ENCODE measurements around the gene KRT76. TPM values are rescaled to one million over a fixed set of nuclear protein-coding genes. Genes with fewer than 3 reads are reported as not detected.

The KRT76 gene
- total and polyA plus RNA-seq, 4 donors = not detected

- H3K27ac ChIP-seq (ENCODE audit: low read depth in 1 of 2, low read length in 1 of 2) = no peak overlapping the region
- peaks cover 0 to 22% (median 3%) of the 10 kb centered on the region in 5 donors for H3K4me1 ChIP-seq (ENCODE audit: control insufficient read depth in 5 of 5, insufficient read depth in 5 of 5, low read length in 5 of 5)
- no peaks in the 10 kb centered on the region for H3K36me3 ChIP-seq (ENCODE audit: control insufficient read depth in 4 of 4, insufficient read depth in 4 of 4, low read length in 4 of 4)
- peaks cover 0 to 30% (median 2%) of the 10 kb centered on the region in 3 donors for H3K27me3 ChIP-seq (ENCODE audit: control insufficient read depth in 3 of 3, insufficient read depth in 3 of 3, low read length in 2 of 3)
- 45 to 47% methylated on average over 3 of the region's 3 CpGs for WGBS, 2 donors
- no peak for TF ChIP-seq CTCF (IDR thresholded peaks at IDR 0.05; ENCODE audit: control extremely low read depth, extremely low read depth)
- no peak for DNase-seq
- ATAC-seq (ENCODE audit: insufficient read depth, low FRiP score) = no peak
- no peak overlapping the region for H3K9ac ChIP-seq (ENCODE audit: insufficient read depth in 1 of 2, low read length in 2 of 2)
- peaks cover 0 to 3% (median 0%) of the 10 kb centered on the region in 4 donors for H3K9me3 ChIP-seq (ENCODE audit: control insufficient read depth in 4 of 4, insufficient read depth in 3 of 4, low read length in 3 of 4)
- no peak overlapping the region for H3K4me3 ChIP-seq
These were observed 35.6 kb upstream of the KRT76 start for GRCh38 chr12:52812749-52813148.

- peaks cover 0 to 22% (median 3%) of the 10 kb centered on the region in 5 donors for H3K4me1 ChIP-seq (ENCODE audit: control insufficient read depth in 5 of 5, insufficient read depth in 5 of 5, low read length in 5 of 5)
- 59 to 84% methylated on average over 4 of the region's 4 CpGs for WGBS, 2 donors
- peaks cover 0 to 30% (median 2%) of the 10 kb centered on the region in 3 donors for H3K27me3 ChIP-seq (ENCODE audit: control insufficient read depth in 3 of 3, insufficient read depth in 3 of 3, low read length in 2 of 3)
These were observed 34.9 kb upstream of the KRT76 start for GRCh38 chr12:52812073-52812400.

GRCh38 chr12:52811191-52812072 is 34.3 kb upstream of the KRT76 start:
- no peak for DNase-seq
- Histone ChIP-seq H3K9ac (ENCODE audit: insufficient read depth in 1 of 2, low read length in 2 of 2) (no peak overlapping the region), H3K4me3 (no peak overlapping the region), H3K36me3 (ENCODE audit: control insufficient read depth in 4 of 4, insufficient read depth in 4 of 4, low read length in 4 of 4) (no peaks in the 10 kb centered on the region), H3K4me1 (ENCODE audit: control insufficient read depth in 5 of 5, insufficient read depth in 5 of 5, low read length in 5 of 5) (peaks cover 0 to 22% (median 3%) of the 10 kb centered on the region in 5 donors), H3K27me3 (ENCODE audit: control insufficient read depth in 3 of 3, insufficient read depth in 3 of 3, low read length in 2 of 3) (peaks cover 0 to 32% (median 2%) of the 10 kb centered on the region in 3 donors), H3K27ac (ENCODE audit: low read depth in 1 of 2, low read length in 1 of 2) (no peak overlapping the region), H3K9me3 (ENCODE audit: control insufficient read depth in 4 of 4, insufficient read depth in 3 of 4, low read length in 3 of 4) (peaks cover 0 to 3% (median 0%) of the 10 kb centered on the region in 4 donors)
- TF ChIP-seq CTCF (IDR thresholded peaks at IDR 0.05; ENCODE audit: control extremely low read depth, extremely low read depth) = no peak
- no peak for ATAC-seq (ENCODE audit: insufficient read depth, low FRiP score)
- WGBS, 2 donors = 89 to 90% methylated on average over 9 of the region's 9 CpGs

More at GRCh38 chr12:52812073-52812400, 34.9 kb upstream of the KRT76 start:
- peaks cover 0 to 3% (median 0%) of the 10 kb centered on the region in 4 donors for H3K9me3 ChIP-seq (ENCODE audit: control insufficient read depth in 4 of 4, insufficient read depth in 3 of 4, low read length in 3 of 4)
- DNase-seq = no peak
- no peak overlapping the region for H3K4me3 ChIP-seq
- no peak for ATAC-seq (ENCODE audit: insufficient read depth, low FRiP score)
- TF ChIP-seq CTCF (IDR thresholded peaks at IDR 0.05; ENCODE audit: control extremely low read depth, extremely low read depth) = no peak
- H3K9ac ChIP-seq (ENCODE audit: insufficient read depth in 1 of 2, low read length in 2 of 2) = no peak overlapping the region
- H3K27ac ChIP-seq (ENCODE audit: low read depth in 1 of 2, low read length in 1 of 2) = no peak overlapping the region
- no peaks in the 10 kb centered on the region for H3K36me3 ChIP-seq (ENCODE audit: control insufficient read depth in 4 of 4, insufficient read depth in 4 of 4, low read length in 4 of 4)

Measured in lung (tissue), 12 donors.